K562 (cell line): ENCODE results near the gene RUNX3. TPM values are rescaled to one million over a fixed set of nuclear protein-coding genes. Genes with fewer than 3 reads are reported as not detected.

Experiments used
- BRD4 ChIP-seq: fragments of 200-600 bp; sonication (generic); IDR thresholded peaks from 2 replicates; pipeline ENCODE4 v1.6.1; 2017; ENCODE audit warnings: inconsistent platforms
- CTBP1 ChIP-seq: fragments of 450-650 bp; IDR thresholded peaks from 2 replicates; pipeline ENCODE4 v1.6.1; 2016; ENCODE audit warnings: borderline replicate concordance
- FOXJ3 ChIP-seq: sonication (generic); formaldehyde crosslinking; IDR thresholded peaks from 2 replicates; pipeline ENCODE4 v1.4.0; 2020; ENCODE audit warnings: mild to moderate bottlenecking, missing genetic modification reagents
- NCOA2 ChIP-seq, 2 experiments: fragments of 450-650 bp; IDR thresholded peaks; 2 replicates each; pipeline ENCODE4 v1.6.1; 2018; ENCODE audit warnings: mild to moderate bottlenecking in 2 of 2, moderate library complexity in 1 of 2; ENCODE audit not compliant: partially characterized antibody in 2 of 2
- SNRNP70 ChIP-seq: fragments of 200-400 bp; formaldehyde crosslinking; optimal IDR thresholded peaks from 2 replicates; pipeline ENCODE3; 2017; ENCODE audit warnings: low read depth, low read length
- ZMIZ1 ChIP-seq, 2 experiments: fragments of 150-350 bp in 1 of 2; IDR thresholded peaks; 2 replicates each; pipeline ENCODE4 v1.6.1; 2012 to 2016; ENCODE audit warnings: low read depth in 2 of 2, low read length in 2 of 2, mild to moderate bottlenecking in 1 of 2, moderate library complexity in 1 of 2
- polyA plus RNA-seq, 8 experiments: library from polyadenylated mRNA; depleted of rRNA in 4 of 8; stranded (reverse) in 5 of 8; unstranded in 3 of 8; fragments of >200 nt; fragmentation: Nextera tagmentation in 2 of 8; fragmentation: Illumina TruSeq in 1 of 8; extraction: Ambion mirVana in 2 of 8; extraction: Trizol in 1 of 8; gene quantifications; 2 replicates each; pipeline versions ENCODE4 v1.2.1 to v1.2.3, GENCODE V29; 2011 to 2014; ENCODE audit warnings: inconsistent platforms in 1 of 8, missing spikeins in 1 of 8
- total RNA-seq, 7 experiments: library from RNA; depleted of rRNA in 6 of 7; stranded (reverse); fragments of >200 nt in 6 of 7; fragmentation: Illumina TruSeq in 2 of 7; extraction: Trizol in 2 of 7; gene quantifications; 2 replicates each; pipeline versions ENCODE4 v1.2.1 to v1.2.3, GENCODE V29; 2011 to 2021; ENCODE audit warnings: low replicate concordance in 1 of 7
- TF ChIP-seq, protein P1 (sequence below): fragments of 450-650 bp; IDR thresholded peaks from 2 replicates; pipeline ENCODE4 v1.6.1; 2016; ENCODE audit warnings: mild to moderate bottlenecking, moderate library complexity
- TF ChIP-seq, protein P2 (sequence below), 3 experiments: fragments of 200-800 bp in 1 of 3; fragments of 250-450 bp in 1 of 3; fragments of 450-650 bp in 1 of 3; sonication (Bioruptor Pico) in 1 of 3; sonication (Bioruptor generic) in 1 of 3; formaldehyde crosslinking in 1 of 3; IDR thresholded peaks; 2 replicates each; pipeline versions ENCODE4 v1.6.1 to v1.8.0; 2016 to 2022; ENCODE audit warnings: mild to moderate bottlenecking in 2 of 3, missing genetic modification characterization in 2 of 3, missing compliant biosample characterization in 1 of 3, moderate library complexity in 1 of 3

RUNX3 gene
- total and polyA plus RNA-seq, 9 of the 15 experiments (the other 6 are each of a cell fraction or from before 2014, with no cell fraction given): 0.01 to 0.64 (median 0.09) TPM

DNA sequence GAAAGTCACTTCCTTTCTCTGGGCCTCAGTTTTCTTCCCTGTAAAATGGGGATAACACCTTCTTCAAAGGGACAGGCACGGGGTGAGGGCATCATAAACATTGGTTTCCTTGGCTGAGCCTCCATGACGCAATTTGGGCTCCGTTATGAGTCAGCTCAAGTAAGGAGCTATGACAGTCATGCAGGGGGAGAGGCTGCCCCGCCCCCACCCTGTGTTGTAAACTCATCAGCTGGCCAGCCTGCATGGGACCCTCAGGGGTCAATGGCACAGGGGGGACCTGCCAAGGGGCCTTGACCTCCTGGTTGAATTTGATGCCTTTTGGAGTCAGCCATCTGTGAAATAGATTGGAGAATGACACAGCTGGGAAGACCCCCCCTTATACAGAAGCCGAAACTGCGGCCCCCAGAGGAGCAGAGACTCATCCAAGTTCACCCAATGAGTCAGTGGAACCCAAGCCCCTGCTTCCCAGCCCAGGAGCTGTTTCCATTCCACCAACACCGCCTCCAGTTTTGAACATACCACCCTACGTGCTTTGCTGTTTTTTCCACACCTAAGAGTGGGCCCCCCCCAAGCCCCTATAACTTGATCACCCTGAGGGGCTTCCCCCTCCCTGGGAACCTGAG is 36.8 kb upstream of the RUNX3 start (continued):
- no peak for TF ChIP-seq ZMIZ1 (IDR thresholded peaks at IDR 0.05; ENCODE audit: low read depth in 2 of 2, low read length in 2 of 2)
- TF ChIP-seq, protein P1, sequence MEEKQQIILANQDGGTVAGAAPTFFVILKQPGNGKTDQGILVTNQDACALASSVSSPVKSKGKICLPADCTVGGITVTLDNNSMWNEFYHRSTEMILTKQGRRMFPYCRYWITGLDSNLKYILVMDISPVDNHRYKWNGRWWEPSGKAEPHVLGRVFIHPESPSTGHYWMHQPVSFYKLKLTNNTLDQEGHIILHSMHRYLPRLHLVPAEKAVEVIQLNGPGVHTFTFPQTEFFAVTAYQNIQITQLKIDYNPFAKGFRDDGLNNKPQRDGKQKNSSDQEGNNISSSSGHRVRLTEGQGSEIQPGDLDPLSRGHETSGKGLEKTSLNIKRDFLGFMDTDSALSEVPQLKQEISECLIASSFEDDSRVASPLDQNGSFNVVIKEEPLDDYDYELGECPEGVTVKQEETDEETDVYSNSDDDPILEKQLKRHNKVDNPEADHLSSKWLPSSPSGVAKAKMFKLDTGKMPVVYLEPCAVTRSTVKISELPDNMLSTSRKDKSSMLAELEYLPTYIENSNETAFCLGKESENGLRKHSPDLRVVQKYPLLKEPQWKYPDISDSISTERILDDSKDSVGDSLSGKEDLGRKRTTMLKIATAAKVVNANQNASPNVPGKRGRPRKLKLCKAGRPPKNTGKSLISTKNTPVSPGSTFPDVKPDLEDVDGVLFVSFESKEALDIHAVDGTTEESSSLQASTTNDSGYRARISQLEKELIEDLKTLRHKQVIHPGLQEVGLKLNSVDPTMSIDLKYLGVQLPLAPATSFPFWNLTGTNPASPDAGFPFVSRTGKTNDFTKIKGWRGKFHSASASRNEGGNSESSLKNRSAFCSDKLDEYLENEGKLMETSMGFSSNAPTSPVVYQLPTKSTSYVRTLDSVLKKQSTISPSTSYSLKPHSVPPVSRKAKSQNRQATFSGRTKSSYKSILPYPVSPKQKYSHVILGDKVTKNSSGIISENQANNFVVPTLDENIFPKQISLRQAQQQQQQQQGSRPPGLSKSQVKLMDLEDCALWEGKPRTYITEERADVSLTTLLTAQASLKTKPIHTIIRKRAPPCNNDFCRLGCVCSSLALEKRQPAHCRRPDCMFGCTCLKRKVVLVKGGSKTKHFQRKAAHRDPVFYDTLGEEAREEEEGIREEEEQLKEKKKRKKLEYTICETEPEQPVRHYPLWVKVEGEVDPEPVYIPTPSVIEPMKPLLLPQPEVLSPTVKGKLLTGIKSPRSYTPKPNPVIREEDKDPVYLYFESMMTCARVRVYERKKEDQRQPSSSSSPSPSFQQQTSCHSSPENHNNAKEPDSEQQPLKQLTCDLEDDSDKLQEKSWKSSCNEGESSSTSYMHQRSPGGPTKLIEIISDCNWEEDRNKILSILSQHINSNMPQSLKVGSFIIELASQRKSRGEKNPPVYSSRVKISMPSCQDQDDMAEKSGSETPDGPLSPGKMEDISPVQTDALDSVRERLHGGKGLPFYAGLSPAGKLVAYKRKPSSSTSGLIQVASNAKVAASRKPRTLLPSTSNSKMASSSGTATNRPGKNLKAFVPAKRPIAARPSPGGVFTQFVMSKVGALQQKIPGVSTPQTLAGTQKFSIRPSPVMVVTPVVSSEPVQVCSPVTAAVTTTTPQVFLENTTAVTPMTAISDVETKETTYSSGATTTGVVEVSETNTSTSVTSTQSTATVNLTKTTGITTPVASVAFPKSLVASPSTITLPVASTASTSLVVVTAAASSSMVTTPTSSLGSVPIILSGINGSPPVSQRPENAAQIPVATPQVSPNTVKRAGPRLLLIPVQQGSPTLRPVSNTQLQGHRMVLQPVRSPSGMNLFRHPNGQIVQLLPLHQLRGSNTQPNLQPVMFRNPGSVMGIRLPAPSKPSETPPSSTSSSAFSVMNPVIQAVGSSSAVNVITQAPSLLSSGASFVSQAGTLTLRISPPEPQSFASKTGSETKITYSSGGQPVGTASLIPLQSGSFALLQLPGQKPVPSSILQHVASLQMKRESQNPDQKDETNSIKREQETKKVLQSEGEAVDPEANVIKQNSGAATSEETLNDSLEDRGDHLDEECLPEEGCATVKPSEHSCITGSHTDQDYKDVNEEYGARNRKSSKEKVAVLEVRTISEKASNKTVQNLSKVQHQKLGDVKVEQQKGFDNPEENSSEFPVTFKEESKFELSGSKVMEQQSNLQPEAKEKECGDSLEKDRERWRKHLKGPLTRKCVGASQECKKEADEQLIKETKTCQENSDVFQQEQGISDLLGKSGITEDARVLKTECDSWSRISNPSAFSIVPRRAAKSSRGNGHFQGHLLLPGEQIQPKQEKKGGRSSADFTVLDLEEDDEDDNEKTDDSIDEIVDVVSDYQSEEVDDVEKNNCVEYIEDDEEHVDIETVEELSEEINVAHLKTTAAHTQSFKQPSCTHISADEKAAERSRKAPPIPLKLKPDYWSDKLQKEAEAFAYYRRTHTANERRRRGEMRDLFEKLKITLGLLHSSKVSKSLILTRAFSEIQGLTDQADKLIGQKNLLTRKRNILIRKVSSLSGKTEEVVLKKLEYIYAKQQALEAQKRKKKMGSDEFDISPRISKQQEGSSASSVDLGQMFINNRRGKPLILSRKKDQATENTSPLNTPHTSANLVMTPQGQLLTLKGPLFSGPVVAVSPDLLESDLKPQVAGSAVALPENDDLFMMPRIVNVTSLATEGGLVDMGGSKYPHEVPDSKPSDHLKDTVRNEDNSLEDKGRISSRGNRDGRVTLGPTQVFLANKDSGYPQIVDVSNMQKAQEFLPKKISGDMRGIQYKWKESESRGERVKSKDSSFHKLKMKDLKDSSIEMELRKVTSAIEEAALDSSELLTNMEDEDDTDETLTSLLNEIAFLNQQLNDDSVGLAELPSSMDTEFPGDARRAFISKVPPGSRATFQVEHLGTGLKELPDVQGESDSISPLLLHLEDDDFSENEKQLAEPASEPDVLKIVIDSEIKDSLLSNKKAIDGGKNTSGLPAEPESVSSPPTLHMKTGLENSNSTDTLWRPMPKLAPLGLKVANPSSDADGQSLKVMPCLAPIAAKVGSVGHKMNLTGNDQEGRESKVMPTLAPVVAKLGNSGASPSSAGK: peak; percentile 59
- TF ChIP-seq SNRNP70: no peak
- no peak for TF ChIP-seq FOXJ3 (CRISPR knock-in tag)
- no peak; the same call in none of the 2 replicates for TF ChIP-seq CTBP1
- TF ChIP-seq, protein P2, sequence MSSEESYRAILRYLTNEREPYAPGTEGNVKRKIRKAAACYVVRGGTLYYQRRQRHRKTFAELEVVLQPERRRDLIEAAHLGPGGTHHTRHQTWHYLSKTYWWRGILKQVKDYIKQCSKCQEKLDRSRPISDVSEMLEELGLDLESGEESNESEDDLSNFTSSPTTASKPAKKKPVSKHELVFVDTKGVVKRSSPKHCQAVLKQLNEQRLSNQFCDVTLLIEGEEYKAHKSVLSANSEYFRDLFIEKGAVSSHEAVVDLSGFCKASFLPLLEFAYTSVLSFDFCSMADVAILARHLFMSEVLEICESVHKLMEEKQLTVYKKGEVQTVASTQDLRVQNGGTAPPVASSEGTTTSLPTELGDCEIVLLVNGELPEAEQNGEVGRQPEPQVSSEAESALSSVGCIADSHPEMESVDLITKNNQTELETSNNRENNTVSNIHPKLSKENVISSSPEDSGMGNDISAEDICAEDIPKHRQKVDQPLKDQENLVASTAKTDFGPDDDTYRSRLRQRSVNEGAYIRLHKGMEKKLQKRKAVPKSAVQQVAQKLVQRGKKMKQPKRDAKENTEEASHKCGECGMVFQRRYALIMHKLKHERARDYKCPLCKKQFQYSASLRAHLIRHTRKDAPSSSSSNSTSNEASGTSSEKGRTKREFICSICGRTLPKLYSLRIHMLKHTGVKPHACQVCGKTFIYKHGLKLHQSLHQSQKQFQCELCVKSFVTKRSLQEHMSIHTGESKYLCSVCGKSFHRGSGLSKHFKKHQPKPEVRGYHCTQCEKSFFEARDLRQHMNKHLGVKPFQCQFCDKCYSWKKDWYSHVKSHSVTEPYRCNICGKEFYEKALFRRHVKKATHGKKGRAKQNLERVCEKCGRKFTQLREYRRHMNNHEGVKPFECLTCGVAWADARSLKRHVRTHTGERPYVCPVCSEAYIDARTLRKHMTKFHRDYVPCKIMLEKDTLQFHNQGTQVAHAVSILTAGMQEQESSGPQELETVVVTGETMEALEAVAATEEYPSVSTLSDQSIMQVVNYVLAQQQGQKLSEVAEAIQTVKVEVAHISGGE (CRISPR knock-in tag; IDR thresholded peaks at IDR 0.05): no peak
- no peak for TF ChIP-seq BRD4
- TF ChIP-seq NCOA2 (IDR thresholded peaks at IDR 0.05; ENCODE audit: partially characterized antibody in 2 of 2): no peak
